ENCODE results near the gene TSPAN3.

DNA sequence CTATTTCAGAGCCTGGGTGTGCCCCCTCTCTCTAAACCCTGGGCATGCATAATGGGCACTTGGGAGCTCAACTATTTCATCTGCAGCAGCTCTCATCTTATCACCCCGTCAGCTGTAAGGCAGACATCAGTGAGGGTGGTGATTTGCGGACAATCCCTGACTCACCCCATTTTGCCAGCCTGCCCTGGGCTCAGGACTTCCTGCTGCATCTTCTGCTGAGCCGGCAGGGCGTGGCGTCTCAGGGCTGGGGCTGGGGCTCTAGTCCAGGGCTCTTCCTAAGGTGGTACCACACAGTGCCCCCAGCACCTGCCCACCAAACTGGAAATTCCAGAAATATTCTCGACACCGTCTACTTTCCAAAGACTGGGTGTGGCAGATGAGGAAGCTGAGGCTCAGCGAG, 76.9 kb downstream of the TSPAN3 start:
- TF ChIP-seq POLR2A (IDR thresholded peaks at IDR 0.05), result no peak
- TF ChIP-seq, protein P1, sequence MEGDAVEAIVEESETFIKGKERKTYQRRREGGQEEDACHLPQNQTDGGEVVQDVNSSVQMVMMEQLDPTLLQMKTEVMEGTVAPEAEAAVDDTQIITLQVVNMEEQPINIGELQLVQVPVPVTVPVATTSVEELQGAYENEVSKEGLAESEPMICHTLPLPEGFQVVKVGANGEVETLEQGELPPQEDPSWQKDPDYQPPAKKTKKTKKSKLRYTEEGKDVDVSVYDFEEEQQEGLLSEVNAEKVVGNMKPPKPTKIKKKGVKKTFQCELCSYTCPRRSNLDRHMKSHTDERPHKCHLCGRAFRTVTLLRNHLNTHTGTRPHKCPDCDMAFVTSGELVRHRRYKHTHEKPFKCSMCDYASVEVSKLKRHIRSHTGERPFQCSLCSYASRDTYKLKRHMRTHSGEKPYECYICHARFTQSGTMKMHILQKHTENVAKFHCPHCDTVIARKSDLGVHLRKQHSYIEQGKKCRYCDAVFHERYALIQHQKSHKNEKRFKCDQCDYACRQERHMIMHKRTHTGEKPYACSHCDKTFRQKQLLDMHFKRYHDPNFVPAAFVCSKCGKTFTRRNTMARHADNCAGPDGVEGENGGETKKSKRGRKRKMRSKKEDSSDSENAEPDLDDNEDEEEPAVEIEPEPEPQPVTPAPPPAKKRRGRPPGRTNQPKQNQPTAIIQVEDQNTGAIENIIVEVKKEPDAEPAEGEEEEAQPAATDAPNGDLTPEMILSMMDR (IDR thresholded peaks at IDR 0.05), result no peak
